Lower leg skin (tissue), 3 donors: ENCODE results near the gene SLC5A4.

ENCODE experiments used
- POLR2A ChIP-seq, 2 donors: fragments of 450-650 bp; IDR thresholded peaks; one replicate each; pipeline ENCODE4 v1.6.1; 2016 to 2017; ENCODE audit warnings: antibody characterized with exemption in 2 of 2, mild to moderate bottlenecking in 1 of 2, moderate library complexity in 1 of 2
- TF ChIP-seq, protein P1 (sequence below), 3 donors: fragments of 450-650 bp; IDR thresholded peaks; one replicate each; pipeline ENCODE4 v1.5.1; 2016; ENCODE audit warnings: antibody characterized with exemption in 3 of 3, mild to moderate bottlenecking in 3 of 3, moderate library complexity in 2 of 3

DNA sequence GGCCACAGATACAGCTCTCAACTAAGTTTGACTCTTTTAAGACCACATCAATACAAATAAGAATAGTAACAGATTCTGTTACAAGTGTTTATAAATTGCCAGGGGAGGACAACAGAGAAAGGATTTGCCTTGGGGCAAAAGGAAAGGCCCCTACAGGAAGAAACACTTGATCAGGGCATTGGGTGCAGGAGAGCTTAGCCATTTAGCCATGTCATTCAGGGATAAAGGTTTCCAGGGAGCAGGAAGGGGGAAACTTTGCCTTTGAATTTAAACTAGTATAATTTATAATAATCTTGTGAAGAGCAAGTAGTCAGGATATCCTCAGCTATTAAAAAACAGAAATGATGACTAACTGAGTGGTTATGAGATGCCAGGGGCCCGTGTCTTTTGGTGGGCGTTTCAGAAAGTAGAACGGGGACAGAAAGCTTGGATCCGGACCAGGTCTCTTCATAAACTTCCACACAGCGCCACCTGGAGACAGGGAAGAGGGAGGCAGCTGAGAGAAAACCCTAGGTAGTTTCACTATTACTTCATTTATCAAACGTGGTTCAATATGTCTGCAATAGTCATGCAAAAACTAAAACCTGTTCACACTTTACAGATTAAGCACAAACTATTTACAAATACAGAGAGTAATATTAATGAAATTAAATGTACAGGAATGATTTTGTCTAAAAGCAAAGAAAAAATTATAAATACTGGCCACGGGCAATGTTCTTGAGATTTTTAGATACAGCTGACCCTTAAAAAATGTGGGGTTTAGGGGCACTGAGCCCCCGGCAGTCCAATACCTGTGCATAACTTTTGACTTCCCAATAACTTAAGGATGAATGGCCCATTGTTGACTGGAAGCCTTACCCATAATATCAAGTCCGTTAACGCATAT lies 11.0 kb upstream of the SLC5A4 start:
- TF ChIP-seq, protein P1, sequence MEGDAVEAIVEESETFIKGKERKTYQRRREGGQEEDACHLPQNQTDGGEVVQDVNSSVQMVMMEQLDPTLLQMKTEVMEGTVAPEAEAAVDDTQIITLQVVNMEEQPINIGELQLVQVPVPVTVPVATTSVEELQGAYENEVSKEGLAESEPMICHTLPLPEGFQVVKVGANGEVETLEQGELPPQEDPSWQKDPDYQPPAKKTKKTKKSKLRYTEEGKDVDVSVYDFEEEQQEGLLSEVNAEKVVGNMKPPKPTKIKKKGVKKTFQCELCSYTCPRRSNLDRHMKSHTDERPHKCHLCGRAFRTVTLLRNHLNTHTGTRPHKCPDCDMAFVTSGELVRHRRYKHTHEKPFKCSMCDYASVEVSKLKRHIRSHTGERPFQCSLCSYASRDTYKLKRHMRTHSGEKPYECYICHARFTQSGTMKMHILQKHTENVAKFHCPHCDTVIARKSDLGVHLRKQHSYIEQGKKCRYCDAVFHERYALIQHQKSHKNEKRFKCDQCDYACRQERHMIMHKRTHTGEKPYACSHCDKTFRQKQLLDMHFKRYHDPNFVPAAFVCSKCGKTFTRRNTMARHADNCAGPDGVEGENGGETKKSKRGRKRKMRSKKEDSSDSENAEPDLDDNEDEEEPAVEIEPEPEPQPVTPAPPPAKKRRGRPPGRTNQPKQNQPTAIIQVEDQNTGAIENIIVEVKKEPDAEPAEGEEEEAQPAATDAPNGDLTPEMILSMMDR (IDR thresholded peaks at IDR 0.05): no peak
- TF ChIP-seq POLR2A (IDR thresholded peaks at IDR 0.05): no peak
